ENCODE data around the gene TMC1.

GRCh38 chr9:72843520-72844439 lies 322.4 kb downstream of the TMC1 start:
- TF ChIP-seq CTCF (IDR thresholded peaks at IDR 0.05; ENCODE audit: control extremely low read depth in 1 of 3, insufficient read depth in 1 of 3, low read depth in 1 of 3, low read length in 3 of 3): peak in 2 of 3 experiments; percentile 20 to 58; a peak in 3 of 4 replicates
- no peak for TF ChIP-seq TEAD4 (IDR thresholded peaks at IDR 0.05; ENCODE audit: low read depth, low read length)
- TF ChIP-seq KDM5A (IDR thresholded peaks at IDR 0.05; ENCODE audit: low read length): no peak
- no peak for TF ChIP-seq EP300 (IDR thresholded peaks at IDR 0.05; ENCODE audit: borderline replicate concordance in 1 of 2, low read depth in 2 of 2, low read length in 2 of 2)
- TF ChIP-seq EGR1 (IDR thresholded peaks at IDR 0.05; ENCODE audit: borderline replicate concordance, low read depth, low read length): no peak
- TF ChIP-seq CHD2 (IDR thresholded peaks at IDR 0.05; ENCODE audit: low read length): no peak
- TF ChIP-seq YY1 (IDR thresholded peaks at IDR 0.05; ENCODE audit: low read depth, low read length): no peak
- TF ChIP-seq ATF2 (IDR thresholded peaks at IDR 0.05; ENCODE audit: low read length): no peak
- TF ChIP-seq SIRT6 (IDR thresholded peaks at IDR 0.05; ENCODE audit: low read length): no peak
- TF ChIP-seq USF2 (IDR thresholded peaks at IDR 0.05; ENCODE audit: low read length): no peak
- TF ChIP-seq EZH2 (IDR thresholded peaks at IDR 0.05; ENCODE audit: low read depth, low read length, severe bottlenecking): no peak
- TF ChIP-seq RAD21 (IDR thresholded peaks at IDR 0.05 in 1 of 2, conservative IDR thresholded peaks at IDR 0.05 in 1 of 2; ENCODE audit: low read depth in 2 of 2, low read length in 2 of 2): peak; percentile 54 to 61
- no peak for TF ChIP-seq CHD1 (IDR thresholded peaks at IDR 0.05; ENCODE audit: low read depth, low read length)

Data from H1 (cell line).